Aorta (tissue), 5 donors: ENCODE measurements around the gene PKIG. TPM values are rescaled to one million over a fixed set of nuclear protein-coding genes. Genes with fewer than 3 reads are reported as not detected.

Experiments used
- ATAC-seq: fragments of 200-7000 bp; cut with Tn5 transposase; one replicate; pipeline ENCODE4 v1.9.1; 2022; ENCODE audit warnings: moderate library complexity; ENCODE audit not compliant: low FRiP score
- DNase-seq, 2 donors: peaks; one replicate each; pipeline ENCODE4 v3.0.0-alpha.2; 2020
- H3K27ac ChIP-seq, 2 donors: one replicate each; pipeline ENCODE4 v1.5.1; 2013; ENCODE audit warnings: low read length in 2 of 2, mild to moderate bottlenecking in 2 of 2, moderate library complexity in 2 of 2, control low read depth in 1 of 2, inconsistent platforms in 1 of 2, low read depth in 1 of 2
- H3K27me3 ChIP-seq, 2 donors: one replicate each; pipeline ENCODE4 v1.6.1; 2013; ENCODE audit warnings: control low read depth in 1 of 2, low read length in 1 of 2, mild to moderate bottlenecking in 1 of 2, moderate library complexity in 1 of 2; ENCODE audit not compliant: insufficient read depth in 2 of 2, control insufficient read depth in 1 of 2
- H3K36me3 ChIP-seq, 2 donors: one replicate each; pipeline ENCODE4 v1.6.1; 2013; ENCODE audit warnings: control low read depth in 1 of 2, low read length in 1 of 2, mild to moderate bottlenecking in 1 of 2; ENCODE audit not compliant: insufficient read depth in 2 of 2, control insufficient read depth in 1 of 2
- H3K4me1 ChIP-seq, 2 donors: one replicate each; pipeline ENCODE4 v1.6.1; 2013; ENCODE audit warnings: low read length in 2 of 2, control low read depth in 1 of 2, mild to moderate bottlenecking in 1 of 2, moderate library complexity in 1 of 2; ENCODE audit not compliant: insufficient read depth in 2 of 2, control insufficient read depth in 1 of 2
- H3K4me3 ChIP-seq, 2 donors: one replicate each; pipeline ENCODE4 v1.5.1; 2013; ENCODE audit warnings: low read length in 2 of 2, control low read depth in 1 of 2, mild to moderate bottlenecking in 1 of 2
- H3K9me3 ChIP-seq: one replicate; pipeline ENCODE4 v1.6.1; 2013; ENCODE audit warnings: mild to moderate bottlenecking, low read length; ENCODE audit not compliant: control insufficient read depth
- WGBS, 2 donors: extraction: QIAGEN DNeasy Blood & Tissue Kit; methylation state at CpG; one replicate each; pipeline ENCODE4 v1.1.7; 2013; 5-methylcytosine and 5-hydroxymethylcytosine counted together
- intact Hi-C, 2 donors: fragments of 100-400 bp; cut with DNase I; formaldehyde crosslinking; loops; one replicate each; pipeline versions ENCODE4 v1.14.2 to v1.15.0; 2022
- polyA plus RNA-seq, 2 donors: library from polyadenylated mRNA; stranded (reverse); fragments of 200-250 nt; gene quantifications; one replicate each; pipeline ENCODE4 v1.2.3, GENCODE V29; 2013
- total RNA-seq, 2 donors: library from RNA; stranded (reverse); fragmentation: NEBNext Ultra II Directional; extraction: Animal tissue kit (Norgen Biotek cat#: 25700); gene quantifications; one replicate each; pipeline ENCODE4 v1.2.1, GENCODE V29; 2021
- donor health status: healthy with polysubstance abuse.
- donor health status: Bipolar disorder and iron deficiency.
- donor health status: DM: no; HTN: no; CAD: no.
- donor health status: DM: no; HTN: no; CAD: no.
- donor health status: DM: yes; HTN: yes; CAD: no.

Gene PKIG
- total and polyA plus RNA-seq, 4 donors, result 80.9 to 247 (median 137) TPM

- 98% methylated on average over 4 of the region's 4 CpGs for WGBS, 2 donors
- Histone ChIP-seq H3K36me3 (no peaks in the 10 kb centered on the region), H3K9me3 (no peaks in the 10 kb centered on the region), H3K27ac (no peak overlapping the region), H3K4me3 (no peak overlapping the region), H3K4me1 (no peaks in the 10 kb centered on the region), H3K27me3 (no peaks in the 10 kb centered on the region)
- no peak for ATAC-seq
- DNase-seq, result no peak
- intact Hi-C loops, result loop anchor here in 1 of 2 donors (5.0 kb wide), 1 partner anchor 52 kb away; the partner anchor contains the start of gene SERINC3
These were observed 8.0 kb upstream of the PKIG start for GRCh38 chr20:44574372-44574771.

- Histone ChIP-seq H3K27ac (no peak overlapping the region), H3K4me3 (no peak overlapping the region), H3K9me3 (no peaks in the 10 kb centered on the region), H3K36me3 (no peaks in the 10 kb centered on the region), H3K27me3 (no peaks in the 10 kb centered on the region), H3K4me1 (no peaks in the 10 kb centered on the region)
- 66 to 71% methylated on average over 3 of the region's 3 CpGs for WGBS, 2 donors
- ATAC-seq (no peak), DNase-seq (no peak)
- intact Hi-C loops, result no loop called here
These were observed 6.1 kb upstream of the PKIG start for GRCh38 chr20:44576297-44576696.

GRCh38 chr20:44579313-44580081 is 2.9 kb upstream of the PKIG start:
- WGBS, 2 donors, result 54 to 55% methylated on average over 8 of the region's 8 CpGs
- intact Hi-C loops, result no loop called here
- Histone ChIP-seq H3K9me3 (no peaks in the 10 kb centered on the region), H3K36me3 (no peaks in the 10 kb centered on the region), H3K27ac (no peak overlapping the region), H3K4me3 (no peak overlapping the region), H3K4me1 (peaks cover 0 to 2% of the 10 kb centered on the region in 2 donors), H3K27me3 (no peaks in the 10 kb centered on the region)
- no peak for ATAC-seq
- DNase-seq, result no peak

- WGBS, 2 donors, result 86 to 87% methylated on average over 9 of the region's 9 CpGs
- no peaks in the 10 kb centered on the region for H3K9me3 ChIP-seq
- peaks cover 2 to 9% of the 10 kb centered on the region in 2 donors for H3K4me1 ChIP-seq
- no peak overlapping the region for H3K27ac ChIP-seq
- H3K4me3 ChIP-seq, result no peak overlapping the region
- H3K27me3 ChIP-seq, result no peaks in the 10 kb centered on the region
- intact Hi-C loops, result no loop called here
- no peaks in the 10 kb centered on the region for H3K36me3 ChIP-seq
- ATAC-seq, result no peak
- no peak for DNase-seq
These were observed 1.7 kb upstream of the PKIG start for GRCh38 chr20:44580581-44581268.

GRCh38 chr20:44581515-44581914 is 864 bp upstream of the PKIG start:
- H3K9me3 ChIP-seq, result no peaks in the 10 kb centered on the region
- H3K27ac ChIP-seq, result peak overlapping the region in 1 of 2 donors; percentile 86
- H3K27me3 ChIP-seq, result no peaks in the 10 kb centered on the region
- WGBS, 2 donors, result 83 to 88% methylated on average over 1 of the region's 1 CpG
- DNase-seq (no peak), ATAC-seq (no peak)
- no peaks in the 10 kb centered on the region for H3K36me3 ChIP-seq
- peaks cover 9 to 14% of the 10 kb centered on the region in 2 donors for H3K4me1 ChIP-seq
- no peak overlapping the region for H3K4me3 ChIP-seq
- intact Hi-C loops, result no loop called here

GRCh38 chr20:44583157-44583556 is 778 bp downstream of the PKIG start:
- intact Hi-C loops, result no loop called here
- WGBS, 2 donors, result 11 to 15% methylated on average over 1 of the region's 1 CpG
- peak overlapping the region; percentile 61 to 84 for H3K27ac ChIP-seq

GRCh38 chr20:44584162-44584561 is 1.8 kb downstream of the PKIG start:
- Histone ChIP-seq H3K36me3 (no peaks in the 10 kb centered on the region), H3K27ac (no peak overlapping the region), H3K9me3 (no peaks in the 10 kb centered on the region), H3K27me3 (no peaks in the 10 kb centered on the region), H3K4me1 (peaks cover 11 to 23% of the 10 kb centered on the region in 2 donors), H3K4me3 (peak overlapping the region in 1 of 2 donors; percentile 74)
- no peak for ATAC-seq
- no peak for DNase-seq
- WGBS, 2 donors, result 81 to 83% methylated on average over 4 of the region's 4 CpGs
- intact Hi-C loops, result no loop called here

More at GRCh38 chr20:44583157-44583556, 778 bp downstream of the PKIG start:
- Histone ChIP-seq H3K4me1 (peaks cover 11 to 23% of the 10 kb centered on the region in 2 donors), H3K9me3 (no peaks in the 10 kb centered on the region), H3K36me3 (no peaks in the 10 kb centered on the region), H3K27me3 (no peaks in the 10 kb centered on the region), H3K4me3 (peak overlapping the region; percentile 67 to 74)
- ATAC-seq (no peak), DNase-seq (no peak)

GRCh38 chr20:44585057-44585963 is 2.9 kb downstream of the PKIG start:
- no peaks in the 10 kb centered on the region for H3K27me3 ChIP-seq
- no peaks in the 10 kb centered on the region for H3K36me3 ChIP-seq
- peak overlapping the region; percentile 28 to 73 for H3K27ac ChIP-seq
- H3K4me1 ChIP-seq, result peaks cover 11 to 23% of the 10 kb centered on the region in 2 donors
- intact Hi-C loops, result no loop called here
- WGBS, 2 donors, result 72 to 74% methylated on average over 6 of the region's 6 CpGs
- ATAC-seq, result no peak
- no peaks in the 10 kb centered on the region for H3K9me3 ChIP-seq
- no peak for DNase-seq
- H3K4me3 ChIP-seq, result no peak overlapping the region
